ENCODE results near the gene HPCAL1. TPM values are rescaled to one million over a fixed set of nuclear protein-coding genes. Genes with fewer than 3 reads are reported as not detected.
A peak's percentile ranks its signal among the peaks of the same experiment; 100 is the strongest.

Gene HPCAL1
- total and polyA plus RNA-seq, 2 of the 4 experiments (the other 2 are of a cell fraction), result 8.2 to 33.7 TPM

DNA sequence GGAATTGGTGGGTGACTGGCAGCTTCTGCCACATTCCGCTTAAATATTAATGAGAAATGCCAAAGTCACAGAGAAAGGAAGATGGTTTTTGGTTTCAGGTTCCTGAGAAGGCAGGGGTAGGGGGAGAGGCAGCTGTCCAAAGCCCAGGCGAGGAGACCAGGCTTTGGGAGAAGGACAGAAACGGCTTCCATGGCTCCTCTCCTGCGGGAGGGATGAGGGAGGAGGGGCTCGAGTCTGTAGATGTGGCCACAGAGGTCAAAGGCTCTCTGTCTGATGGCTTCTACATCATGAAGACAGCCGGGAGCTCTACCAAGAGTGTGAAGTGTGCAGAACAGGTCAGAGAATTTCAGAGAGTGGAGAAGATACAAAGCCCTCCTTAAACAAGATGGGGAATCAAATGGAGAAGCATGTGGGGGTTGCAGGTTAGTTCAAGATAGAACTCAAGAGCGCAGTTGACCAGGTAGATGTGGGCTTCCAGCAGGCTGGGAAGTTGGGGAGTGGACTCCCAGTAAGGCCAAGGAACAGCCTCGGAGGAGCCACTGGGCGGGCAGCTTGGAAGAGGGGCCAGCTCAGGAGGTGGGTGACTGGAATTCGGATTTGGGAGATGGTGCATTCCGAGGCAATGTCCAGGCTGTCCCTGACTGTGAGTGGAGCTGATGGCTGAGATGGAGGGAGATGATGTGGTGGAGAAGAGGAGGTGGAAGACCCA lies 23.8 kb upstream of the HPCAL1 start:
- Histone ChIP-seq H2BK15ac (ENCODE audit: low read depth, low read length) (peak overlapping the region; percentile 45; the same call in 2 of the 3 replicates), H4K8ac (ENCODE audit: low read depth in 2 of 2, low read length in 2 of 2) (peak overlapping the region in 1 of 2 experiments; percentile 68; a peak in 3 of 4 replicates), H4K5ac (ENCODE audit: low read depth, low read length) (no peak overlapping the region), H3K9ac (ENCODE audit: low read depth, low read length) (no peak overlapping the region), H3K9me3 (ENCODE audit: control insufficient read depth, insufficient read depth, low read length) (no peaks in the 10 kb centered on the region), H3K14ac (replicated peaks; ENCODE audit: low read depth, low read length) (no peak overlapping the region), H3K9me1 (ENCODE audit: insufficient read depth, low read length) (peaks cover 16% of the 10 kb centered on the region), H3K4ac (ENCODE audit: low read depth, low read length) (peak overlapping the region; percentile 31; the same call in 1 of the 2 replicates), H2AFZ (replicated peaks; ENCODE audit: low read length, poor library complexity) (peak overlapping the region; percentile 68), H3K79me1 (ENCODE audit: low read depth in 1 of 2, low read length in 2 of 2) (peaks cover 0 to 4% of the 10 kb centered on the region in 2 experiments; a peak in 1 of 4 replicates), H3K27ac (ENCODE audit: insufficient read depth, low read length) (no peak overlapping the region), H3K56ac (ENCODE audit: extremely low read depth, insufficient read depth, low read length) (no peak overlapping the region), H3K4me3 (ENCODE audit: insufficient read depth, low read depth, low read length) (no peak overlapping the region), H4K91ac (ENCODE audit: insufficient read depth, low read depth, low read length) (no peak overlapping the region), H3K4me1 (ENCODE audit: control insufficient read depth, insufficient read depth, low read length) (peaks cover 15% of the 10 kb centered on the region), H2AK9ac (replicated peaks; ENCODE audit: low read depth, low read length, poor library complexity) (no peak overlapping the region), H2AK5ac (ENCODE audit: low read depth, low read length) (peak overlapping the region; percentile 49), H3K23ac (ENCODE audit: low read depth, low read length) (no peak overlapping the region), H2BK20ac (ENCODE audit: low read depth, low read length) (peak overlapping the region; percentile 35; the same call in 1 of the 2 replicates), H3K4me2 (ENCODE audit: low read depth, low read length) (no peak overlapping the region), H2BK120ac (ENCODE audit: low read depth, low read length) (peak overlapping the region; percentile 17), H3K27me3 (ENCODE audit: control insufficient read depth, insufficient read depth, low read length) (no peaks in the 10 kb centered on the region), H2BK5ac (ENCODE audit: low read depth, low read length, poor library complexity, severe bottlenecking) (no peak overlapping the region), H3K18ac (ENCODE audit: low read depth, low read length) (no peak overlapping the region), H4K20me1 (ENCODE audit: insufficient read depth, low read length) (no peaks in the 10 kb centered on the region), H3K36me3 (ENCODE audit: control insufficient read depth, insufficient read depth, low read length) (no peaks in the 10 kb centered on the region)
- intact Hi-C loops (cut with micrococcal nuclease) (no loop called here), dilution Hi-C loops (cut with HindIII; ENCODE audit: low sequenced_read_pairs, unreplicated experiment) (no loop called here), in situ Hi-C loops (cut with MboI; ENCODE audit: low sequenced_read_pairs) (no loop called here)
- ChIA-PET POLR2A (ENCODE audit: unreplicated experiment) (interaction anchor here (0.6 to 1.0 kb wide), 2 partner anchors 12 to 77 kb away, joined by 3 to 4 read pairs; no protein-coding TSS in a partner anchor), CTCF (interaction anchor here (0.6 kb wide), 1 partner anchor 18 kb away, joined by 3 read pairs; no protein-coding TSS in a partner anchor)
- TF ChIP-seq, protein P1, sequence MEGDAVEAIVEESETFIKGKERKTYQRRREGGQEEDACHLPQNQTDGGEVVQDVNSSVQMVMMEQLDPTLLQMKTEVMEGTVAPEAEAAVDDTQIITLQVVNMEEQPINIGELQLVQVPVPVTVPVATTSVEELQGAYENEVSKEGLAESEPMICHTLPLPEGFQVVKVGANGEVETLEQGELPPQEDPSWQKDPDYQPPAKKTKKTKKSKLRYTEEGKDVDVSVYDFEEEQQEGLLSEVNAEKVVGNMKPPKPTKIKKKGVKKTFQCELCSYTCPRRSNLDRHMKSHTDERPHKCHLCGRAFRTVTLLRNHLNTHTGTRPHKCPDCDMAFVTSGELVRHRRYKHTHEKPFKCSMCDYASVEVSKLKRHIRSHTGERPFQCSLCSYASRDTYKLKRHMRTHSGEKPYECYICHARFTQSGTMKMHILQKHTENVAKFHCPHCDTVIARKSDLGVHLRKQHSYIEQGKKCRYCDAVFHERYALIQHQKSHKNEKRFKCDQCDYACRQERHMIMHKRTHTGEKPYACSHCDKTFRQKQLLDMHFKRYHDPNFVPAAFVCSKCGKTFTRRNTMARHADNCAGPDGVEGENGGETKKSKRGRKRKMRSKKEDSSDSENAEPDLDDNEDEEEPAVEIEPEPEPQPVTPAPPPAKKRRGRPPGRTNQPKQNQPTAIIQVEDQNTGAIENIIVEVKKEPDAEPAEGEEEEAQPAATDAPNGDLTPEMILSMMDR (conservative IDR thresholded peaks at IDR 0.05; ENCODE audit: low read depth, low read length), result no peak
- no peak for TF ChIP-seq POLR2A (IDR thresholded peaks at IDR 0.05; ENCODE audit: low read depth, low read length)
- no peak for TF ChIP-seq NFE2L2 (IDR thresholded peaks at IDR 0.05; ENCODE audit: low read depth, low read length)
- TF ChIP-seq BHLHE40 (IDR thresholded peaks at IDR 0.05; ENCODE audit: low read depth, low read length), result no peak
- TF ChIP-seq CEBPB (IDR thresholded peaks at IDR 0.05; ENCODE audit: low read depth, low read length), result no peak
- TF ChIP-seq MAFK (IDR thresholded peaks at IDR 0.05; ENCODE audit: low read depth, low read length), result no peak
- TF ChIP-seq, protein P2, sequence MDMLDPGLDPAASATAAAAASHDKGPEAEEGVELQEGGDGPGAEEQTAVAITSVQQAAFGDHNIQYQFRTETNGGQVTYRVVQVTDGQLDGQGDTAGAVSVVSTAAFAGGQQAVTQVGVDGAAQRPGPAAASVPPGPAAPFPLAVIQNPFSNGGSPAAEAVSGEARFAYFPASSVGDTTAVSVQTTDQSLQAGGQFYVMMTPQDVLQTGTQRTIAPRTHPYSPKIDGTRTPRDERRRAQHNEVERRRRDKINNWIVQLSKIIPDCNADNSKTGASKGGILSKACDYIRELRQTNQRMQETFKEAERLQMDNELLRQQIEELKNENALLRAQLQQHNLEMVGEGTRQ (IDR thresholded peaks at IDR 0.05; ENCODE audit: low read depth, low read length), result no peak
- no peak for TF ChIP-seq FOS (IDR thresholded peaks at IDR 0.05; ENCODE audit: low read depth, low read length)
- TF ChIP-seq ELK1 (IDR thresholded peaks at IDR 0.05; ENCODE audit: borderline replicate concordance, low read depth, low read length), result no peak
- TF ChIP-seq RFX5 (IDR thresholded peaks at IDR 0.05; ENCODE audit: low read depth, low read length), result no peak
- no peak for TF ChIP-seq MXI1 (IDR thresholded peaks at IDR 0.05; ENCODE audit: borderline replicate concordance, low read depth, low read length)
- TF ChIP-seq RAD21 (IDR thresholded peaks at IDR 0.05; ENCODE audit: low read length), result no peak
- no peak for TF ChIP-seq CHD1 (IDR thresholded peaks at IDR 0.05; ENCODE audit: low read depth, low read length)
- TF ChIP-seq SMC3 (IDR thresholded peaks at IDR 0.05; ENCODE audit: low read depth, low read length), result no peak
- TF ChIP-seq RCOR1 (IDR thresholded peaks at IDR 0.05; ENCODE audit: insufficient replicate concordance, low read length), result no peak
- DNase-seq, result no peak
- 82% methylated on average over 6 of the region's 11 CpGs; no CpG with 5 or more reads in 1 of the 2 experiments for WGBS, 2 experiments (ENCODE audit: extremely low coverage in 2 of 2, insufficient read length in 1 of 2)
- no peak for ATAC-seq (ENCODE audit: low read depth)
- no TSS peak for BruUV-seq (replicated peaks)
